Ovary (tissue), 3 donors: Measurements from ENCODE around the gene ATP10B.

Experiments
- CTCF ChIP-seq, 3 donors: fragments of 450-650 bp in 2 of 3; fragments of 200-600 bp in 1 of 3; IDR thresholded peaks; one replicate each; pipeline versions ENCODE4 v1.5.1 to v1.8.0; 2016 to 2022; ENCODE audit warnings: antibody characterized with exemption in 3 of 3, mild to moderate bottlenecking in 1 of 3
- POLR2A ChIP-seq: fragments of 450-650 bp; IDR thresholded peaks from one replicate; pipeline ENCODE4 v1.6.1; 2017; ENCODE audit warnings: antibody characterized with exemption, mild to moderate bottlenecking, moderate library complexity
- donor health status: DM: no; HTN: no; CAD: no.

- no peak for TF ChIP-seq CTCF (IDR thresholded peaks at IDR 0.05)
- TF ChIP-seq POLR2A = no peak
Observed at GRCh38 chr5:160537116-160537515, 314.9 kb downstream of the ATP10B start.
